GM12873 (cell line): Measurements from ENCODE around the gene F10.

Source experiments
- TF ChIP-seq, protein P1 (sequence below): IDR thresholded peaks from 2 replicates; pipeline ENCODE4 v1.5.1; 2012; ENCODE audit warnings: low read depth, mild to moderate bottlenecking, moderate library complexity, low read length, control low read depth; ENCODE audit not compliant: insufficient read depth; ENCODE audit errors: missing control alignments

The F10 gene

DNA sequence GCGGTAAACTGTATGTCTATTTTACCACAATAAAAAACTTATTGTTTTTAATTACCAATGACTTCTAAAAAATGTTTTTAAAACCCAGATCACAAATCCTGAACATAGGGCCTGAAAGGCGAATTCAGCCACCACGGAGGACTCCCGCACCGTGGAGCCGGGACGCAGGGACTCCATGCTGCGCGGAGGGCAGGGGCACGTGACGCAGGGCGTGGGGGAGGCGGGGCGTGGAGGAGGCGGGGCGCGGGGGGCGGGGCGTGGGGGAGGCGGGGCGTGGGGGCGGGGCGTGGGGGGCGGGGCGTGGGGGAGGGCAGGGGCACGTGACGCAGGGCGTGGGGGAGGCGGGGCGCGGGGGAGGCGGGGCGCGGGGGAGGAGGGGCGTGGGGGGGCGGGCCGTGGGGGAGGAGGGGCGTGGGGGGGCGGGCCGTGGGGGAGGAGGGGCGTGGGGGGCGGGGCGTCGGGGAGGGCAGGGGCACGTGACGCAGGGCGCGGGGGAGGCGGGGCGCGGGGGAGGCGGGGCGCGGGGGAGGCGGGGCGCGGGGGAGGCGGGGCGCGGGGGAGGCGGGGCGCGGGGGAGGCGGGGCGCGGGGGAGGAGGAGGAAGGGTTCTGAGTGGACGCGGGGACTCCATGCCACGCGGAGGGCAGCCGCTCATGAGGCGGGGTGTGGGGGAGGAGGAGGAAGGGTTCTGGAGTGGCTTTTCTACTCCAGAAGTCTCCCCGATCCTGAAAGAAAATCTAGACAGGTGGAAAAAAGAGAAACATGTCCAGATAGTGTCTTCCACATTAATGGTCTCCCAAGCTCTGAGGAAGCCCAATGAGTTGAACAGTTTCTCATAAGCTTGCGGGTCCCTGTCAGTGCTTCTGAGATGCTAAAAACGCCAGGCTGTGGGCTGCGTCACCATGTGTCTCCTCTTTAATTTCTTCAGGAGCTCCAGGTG lies 31.5 kb downstream of the F10 start:
- TF ChIP-seq, protein P1, sequence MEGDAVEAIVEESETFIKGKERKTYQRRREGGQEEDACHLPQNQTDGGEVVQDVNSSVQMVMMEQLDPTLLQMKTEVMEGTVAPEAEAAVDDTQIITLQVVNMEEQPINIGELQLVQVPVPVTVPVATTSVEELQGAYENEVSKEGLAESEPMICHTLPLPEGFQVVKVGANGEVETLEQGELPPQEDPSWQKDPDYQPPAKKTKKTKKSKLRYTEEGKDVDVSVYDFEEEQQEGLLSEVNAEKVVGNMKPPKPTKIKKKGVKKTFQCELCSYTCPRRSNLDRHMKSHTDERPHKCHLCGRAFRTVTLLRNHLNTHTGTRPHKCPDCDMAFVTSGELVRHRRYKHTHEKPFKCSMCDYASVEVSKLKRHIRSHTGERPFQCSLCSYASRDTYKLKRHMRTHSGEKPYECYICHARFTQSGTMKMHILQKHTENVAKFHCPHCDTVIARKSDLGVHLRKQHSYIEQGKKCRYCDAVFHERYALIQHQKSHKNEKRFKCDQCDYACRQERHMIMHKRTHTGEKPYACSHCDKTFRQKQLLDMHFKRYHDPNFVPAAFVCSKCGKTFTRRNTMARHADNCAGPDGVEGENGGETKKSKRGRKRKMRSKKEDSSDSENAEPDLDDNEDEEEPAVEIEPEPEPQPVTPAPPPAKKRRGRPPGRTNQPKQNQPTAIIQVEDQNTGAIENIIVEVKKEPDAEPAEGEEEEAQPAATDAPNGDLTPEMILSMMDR, result no peak

DNA sequence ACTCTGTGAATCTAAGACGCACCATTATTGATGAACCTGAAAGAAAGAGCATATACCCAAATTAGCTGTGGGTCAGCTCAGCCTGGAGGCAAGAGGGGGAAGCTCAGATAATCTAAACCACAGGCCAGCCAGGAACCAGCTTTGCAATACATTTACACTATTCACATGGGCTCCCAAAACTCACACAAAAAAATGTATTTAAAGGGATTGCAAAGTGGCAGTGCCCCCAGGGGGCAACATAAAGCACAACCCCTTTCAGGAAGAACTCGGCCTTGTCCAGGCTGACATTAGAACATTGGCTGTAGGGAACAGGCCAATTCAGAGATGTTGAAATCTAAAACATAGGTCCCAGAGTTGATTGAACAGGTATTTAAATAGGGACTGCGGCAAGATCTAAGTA lies 32.6 kb downstream of the F10 start:
- TF ChIP-seq, protein P1, result no peak

DNA sequence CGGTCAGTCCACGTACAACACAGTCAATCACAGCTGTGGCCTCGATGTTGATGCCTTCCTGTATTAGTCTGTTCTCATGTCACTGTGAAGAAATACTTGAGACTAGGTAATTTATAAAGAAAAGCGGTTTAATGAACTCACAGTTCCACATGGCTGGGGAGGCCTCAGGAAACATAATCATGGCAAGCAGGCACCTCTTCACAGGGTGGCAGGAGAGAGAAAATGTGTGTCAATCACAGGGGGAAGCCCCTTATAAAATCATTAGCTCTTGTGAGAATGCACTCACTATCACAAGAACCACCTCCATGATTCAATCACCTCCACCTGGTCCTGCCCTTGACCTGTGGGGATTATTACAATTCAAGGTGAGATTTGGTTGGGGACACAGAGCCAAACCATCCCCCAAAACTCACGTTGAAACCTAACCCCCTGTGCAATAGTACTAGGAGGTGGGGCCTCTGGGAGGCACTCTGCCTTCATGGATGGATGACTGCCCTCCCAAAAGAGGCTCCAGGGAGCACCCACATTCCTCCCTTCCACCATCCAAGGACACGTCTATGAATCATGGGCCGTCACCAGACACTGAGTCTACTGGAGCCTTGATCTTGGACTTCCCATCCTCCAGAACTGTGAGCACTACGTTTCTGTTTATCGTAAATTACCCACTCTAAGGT lies 33.5 kb downstream of the F10 start:
- TF ChIP-seq, protein P1, result no peak

GRCh38 chr13:113157206-113157928 lies 34.8 kb downstream of the F10 start:
- TF ChIP-seq, protein P1, result no peak

DNA sequence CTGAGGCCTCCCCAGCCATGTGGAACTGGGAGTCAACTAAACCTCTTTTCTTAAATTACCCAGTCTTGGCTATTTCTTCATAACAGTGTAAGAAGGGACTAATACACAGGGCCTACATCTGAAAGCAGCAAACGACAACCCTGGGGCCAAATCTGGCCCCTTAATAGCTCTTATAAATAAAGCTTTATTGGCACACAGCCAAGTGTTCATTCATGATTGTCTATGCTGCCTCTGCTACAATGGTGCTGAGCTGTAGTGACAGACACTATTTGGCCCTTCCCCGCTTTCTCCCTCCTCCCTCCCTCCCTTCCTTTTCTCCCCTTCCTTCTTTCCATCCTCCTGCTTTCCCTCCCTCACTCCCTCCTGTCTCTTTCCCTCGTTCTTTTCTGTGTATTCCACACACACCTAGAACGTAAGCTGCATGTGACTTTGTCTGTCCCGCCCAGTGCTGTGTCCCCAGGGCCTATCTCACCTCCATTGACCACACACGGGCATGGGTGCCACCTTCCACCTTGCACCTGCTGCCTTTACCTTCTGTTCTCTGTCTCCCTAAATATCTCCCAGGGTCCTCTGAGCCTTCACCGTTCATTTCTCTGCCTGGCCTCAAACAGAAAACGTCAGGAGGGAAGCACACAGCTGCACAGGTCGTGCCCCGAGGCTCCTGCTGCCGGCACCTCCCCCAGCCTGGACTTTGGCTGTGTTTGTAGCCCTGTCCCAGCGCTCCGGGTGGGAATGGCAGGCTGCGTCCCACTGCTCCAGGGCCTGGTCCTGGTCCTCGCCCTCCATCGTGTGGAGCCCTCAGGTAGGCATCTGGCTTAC lies 35.5 kb downstream of the F10 start, which contains the start of gene PROZ:
Gene PROZ, plus strand, starts transcription at position 720 of the 819 bp plus-strand sequence. Its CDS starts 13 bp downstream, at position 733.
- TF ChIP-seq, protein P1, result no peak

DNA sequence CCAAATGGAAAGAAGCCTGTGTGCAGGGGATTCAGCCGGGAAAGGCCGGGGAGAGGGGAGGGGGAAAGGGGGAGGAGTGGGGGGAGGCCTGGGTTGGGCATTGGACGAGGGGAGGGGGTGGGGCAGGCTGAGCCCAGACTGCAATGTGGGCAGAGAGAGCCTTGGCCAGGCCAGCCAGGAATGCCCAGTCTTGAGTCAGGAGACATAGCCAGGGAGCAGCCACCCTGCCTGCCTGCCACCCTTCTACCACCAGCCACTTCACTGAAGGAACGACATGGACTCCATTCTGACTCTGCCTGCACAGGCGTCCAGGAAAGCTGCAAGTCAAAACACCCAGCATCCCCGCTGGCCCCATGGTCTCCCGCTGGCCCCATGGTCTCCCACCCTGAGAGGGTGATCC lies 36.3 kb downstream of the F10 start:
- TF ChIP-seq, protein P1, result no peak
